ENCODE measurements around the gene CACNB1. TPM values are rescaled to one million over a fixed set of nuclear protein-coding genes. Genes with fewer than 3 reads are reported as not detected.

CACNB1 gene
- 10 to 100 TPM in 5 of 8 experiments, 1 to 10 TPM in 3; 1.9 to 19.3 (median 16.0) TPM for total RNA-seq

GRCh38 chr17:39197380-39198185 lies at the start of gene CACNB1:
Gene CACNB1, minus strand, starts transcription at chr17:39197669. Its CDS starts 174 bp downstream, at chr17:39197495.
- in situ Hi-C loops (cut with MboI; ENCODE audit: low pct_unique_long_range_greater_than_20kb in 2 of 9, low sequenced_read_pairs in 9 of 9, unreplicated experiment in 9 of 9) = no loop called here
- H3K27ac ChIP-seq = peak within 1 kb of the TSS; percentile 91 to 96
- peak; percentile 56 to 82 (median 66) for ATAC-seq (replicated peaks in 6 of 8)
- H3K4me3 ChIP-seq = peak within 1 kb of the TSS; percentile 76 to 94 (median 88)
- peaks cover 45 to 46% of the 10 kb centered on the region in 2 donors for H3K4me1 ChIP-seq (replicated peaks in 1 of 2)
- 0 to 33% (median 0%) methylated on average over 1 to 2 of the region's 55 CpGs; no CpG with 5 or more reads in 7 of the 10 experiments for WGBS, 10 experiments

- WGBS, 10 experiments = 0 to 87% (median 35%) methylated on average over 1 to 2 of the region's 3 CpGs; no CpG with 5 or more reads in 6 of the 10 experiments
- H3K4me3 ChIP-seq = no peak overlapping the region
- no peak overlapping the region for H3K27ac ChIP-seq
- in situ Hi-C loops (cut with MboI; ENCODE audit: low pct_unique_long_range_greater_than_20kb in 2 of 9, low sequenced_read_pairs in 9 of 9, unreplicated experiment in 9 of 9) = loop anchor here in 3 of 9 experiments (10.0 to 25.0 kb wide), 2 partner anchors 259 to 261 kb away; no protein-coding TSS in a partner anchor
- ATAC-seq (replicated peaks in 6 of 8) = no peak
- peaks cover 4 to 8% of the 10 kb centered on the region in 2 donors for H3K4me1 ChIP-seq (replicated peaks in 1 of 2)
These were observed 48.8 kb upstream of the CACNB1 start for GRCh38 chr17:39246274-39246673.

GRCh38 chr17:39244600-39245570 lies 47.4 kb upstream of the CACNB1 start:
- in situ Hi-C loops (cut with MboI; ENCODE audit: low pct_unique_long_range_greater_than_20kb in 2 of 9, low sequenced_read_pairs in 9 of 9, unreplicated experiment in 9 of 9) = loop anchor here in 3 of 9 experiments (10.0 to 25.0 kb wide), 2 partner anchors 258 to 260 kb away; no protein-coding TSS in a partner anchor
- peak; percentile 88 to 95 (median 92) for ATAC-seq (replicated peaks in 6 of 8)
- H3K4me3 ChIP-seq = no peak overlapping the region
- peaks cover 4 to 8% of the 10 kb centered on the region in 2 donors for H3K4me1 ChIP-seq (replicated peaks in 1 of 2)
- H3K27ac ChIP-seq = no peak overlapping the region
- WGBS, 10 experiments = 0 to 80% (median 0%) methylated on average over 1 to 2 of the region's 6 CpGs; no CpG with 5 or more reads in 7 of the 10 experiments

- in situ Hi-C loops (cut with MboI; ENCODE audit: low pct_unique_long_range_greater_than_20kb in 2 of 9, low sequenced_read_pairs in 9 of 9, unreplicated experiment in 9 of 9) = loop anchor here in 3 of 9 experiments (10.0 to 25.0 kb wide), 2 partner anchors 257 to 259 kb away; no protein-coding TSS in a partner anchor
These were observed 46.6 kb upstream of the CACNB1 start for GRCh38 chr17:39244016-39244599.

GRCh38 chr17:39243155-39243554 lies 45.7 kb upstream of the CACNB1 start:
- Histone ChIP-seq H3K4me1 (replicated peaks in 1 of 2) (peaks cover 4 to 8% of the 10 kb centered on the region in 2 donors), H3K27ac (no peak overlapping the region), H3K4me3 (no peak overlapping the region)
- 90 to 100% methylated on average over 1 to 2 of the region's 8 CpGs; no CpG with 5 or more reads in 8 of the 10 experiments for WGBS, 10 experiments
- in situ Hi-C loops (cut with MboI; ENCODE audit: low pct_unique_long_range_greater_than_20kb in 2 of 9, low sequenced_read_pairs in 9 of 9, unreplicated experiment in 9 of 9) = loop anchor here in 3 of 9 experiments (10.0 to 25.0 kb wide), 2 partner anchors 256 to 258 kb away; no protein-coding TSS in a partner anchor
- ATAC-seq (replicated peaks in 6 of 8) = no peak

More at GRCh38 chr17:39244016-39244599, 46.6 kb upstream of the CACNB1 start:
- H3K4me1 ChIP-seq (replicated peaks in 1 of 2) = peaks cover 4 to 8% of the 10 kb centered on the region in 2 donors
- H3K27ac ChIP-seq = no peak overlapping the region
- ATAC-seq (replicated peaks in 6 of 8) = peak in 6 of 8 experiments; percentile 5 to 46 (median 35)
- no peak overlapping the region for H3K4me3 ChIP-seq
- 14 to 90% (median 62%) methylated on average over 1 to 6 of the region's 11 CpGs; no CpG with 5 or more reads in 6 of the 10 experiments for WGBS, 10 experiments

GRCh38 chr17:39240631-39241030 lies 43.2 kb upstream of the CACNB1 start:
- in situ Hi-C loops (cut with MboI; ENCODE audit: low pct_unique_long_range_greater_than_20kb in 2 of 9, low sequenced_read_pairs in 9 of 9, unreplicated experiment in 9 of 9) = loop anchor here in 3 of 9 experiments (10.0 to 25.0 kb wide), 2 partner anchors 253 to 256 kb away; no protein-coding TSS in a partner anchor
- no peak for ATAC-seq (replicated peaks in 6 of 8)

GRCh38 chr17:39239640-39240314 lies 42.3 kb upstream of the CACNB1 start:
- 0 to 67% (median 14%) methylated on average over 1 to 2 of the region's 16 CpGs; no CpG with 5 or more reads in 4 of the 10 experiments for whole genome bisulfite sequencing, 10 experiments
- no peak overlapping the region for H3K4me3 ChIP-seq
- peak in 7 of 8 experiments; percentile 8 to 57 (median 36) for ATAC-seq (replicated peaks in 6 of 8)
- in situ Hi-C loops (cut with MboI; ENCODE audit: low pct_unique_long_range_greater_than_20kb in 2 of 9, low sequenced_read_pairs in 9 of 9, unreplicated experiment in 9 of 9) = loop anchor here in 3 of 9 experiments (10.0 to 25.0 kb wide), 2 partner anchors 252 to 255 kb away; no protein-coding TSS in a partner anchor
- H3K4me1 ChIP-seq (replicated peaks in 1 of 2) = peaks cover 4 to 8% of the 10 kb centered on the region in 2 donors
- H3K27ac ChIP-seq = no peak overlapping the region

More at GRCh38 chr17:39240631-39241030, 43.2 kb upstream of the CACNB1 start:
- Histone ChIP-seq H3K4me1 (replicated peaks in 1 of 2) (peaks cover 4 to 8% of the 10 kb centered on the region in 2 donors), H3K4me3 (no peak overlapping the region), H3K27ac (no peak overlapping the region)
- WGBS, 10 experiments = 13 to 100% (median 74%) methylated on average over 1 to 5 of the region's 5 CpGs; no CpG with 5 or more reads in 1 of the 10 experiments

GRCh38 chr17:39238311-39238972 lies 41.0 kb upstream of the CACNB1 start:
- no peaks in the 10 kb centered on the region for H3K4me1 ChIP-seq (replicated peaks in 1 of 2)
- WGBS, 10 experiments = 24 to 88% (median 56%) methylated on average over 3 to 6 of the region's 15 CpGs; no CpG with 5 or more reads in 3 of the 10 experiments
- ATAC-seq (replicated peaks in 6 of 8) = no peak
- in situ Hi-C loops (cut with MboI; ENCODE audit: low pct_unique_long_range_greater_than_20kb in 2 of 9, low sequenced_read_pairs in 9 of 9, unreplicated experiment in 9 of 9) = loop anchor here in 1 of 9 experiments (25.0 kb wide), 1 partner anchor 251 kb away; no protein-coding TSS in a partner anchor
- no peak overlapping the region for H3K4me3 ChIP-seq
- H3K27ac ChIP-seq = no peak overlapping the region

GRCh38 chr17:39237586-39237985 lies 40.1 kb upstream of the CACNB1 start:
- Histone ChIP-seq H3K4me1 (replicated peaks in 1 of 2) (no peaks in the 10 kb centered on the region), H3K4me3 (no peak overlapping the region), H3K27ac (no peak overlapping the region)
- ATAC-seq (replicated peaks in 6 of 8) = peak in 2 of 8 experiments; percentile 13 to 16
- 70 to 86% (median 77%) methylated on average over 1 to 4 of the region's 7 CpGs; no CpG with 5 or more reads in 6 of the 10 experiments for WGBS, 10 experiments
- in situ Hi-C loops (cut with MboI; ENCODE audit: low pct_unique_long_range_greater_than_20kb in 2 of 9, low sequenced_read_pairs in 9 of 9, unreplicated experiment in 9 of 9) = loop anchor here in 1 of 9 experiments (25.0 kb wide), 1 partner anchor 250 kb away; no protein-coding TSS in a partner anchor

- peak in 2 of 8 experiments; percentile 6 to 7 for ATAC-seq (replicated peaks in 6 of 8)
- Histone ChIP-seq H3K4me3 (no peak overlapping the region), H3K4me1 (replicated peaks in 1 of 2) (peaks cover 4% of the 10 kb centered on the region in 2 donors), H3K27ac (no peak overlapping the region)
- in situ Hi-C loops (cut with MboI; ENCODE audit: low pct_unique_long_range_greater_than_20kb in 2 of 9, low sequenced_read_pairs in 9 of 9, unreplicated experiment in 9 of 9) = loop anchor here in 1 of 9 experiments (25.0 kb wide), 1 partner anchor 250 kb away; no protein-coding TSS in a partner anchor
- WGBS, 10 experiments = 77% methylated on average over 4 of the region's 6 CpGs; no CpG with 5 or more reads in 9 of the 10 experiments
These were observed 39.5 kb upstream of the CACNB1 start for GRCh38 chr17:39236981-39237441.
